Effector memory CD4-positive, alpha-beta T cell (primary cell): ENCODE data around the gene SPSB3.

ENCODE experiments used
- DNase-seq, 3 donors: peaks; one replicate each; pipeline ENCODE4 v3.0.0-alpha.2; 2020
- H3K27ac ChIP-seq: 2 replicates; pipeline ENCODE4 v1.7.0; 2013; ENCODE audit warnings: mild to moderate bottlenecking, low read length, moderate library complexity; ENCODE audit not compliant: insufficient read depth, poor library complexity, severe bottlenecking
- H3K27me3 ChIP-seq: replicated peaks from 2 replicates; pipeline ENCODE4 v1.7.0; 2013; ENCODE audit warnings: mild to moderate bottlenecking, low read length; ENCODE audit not compliant: insufficient read depth, control insufficient read depth, poor library complexity, severe bottlenecking
- H3K36me3 ChIP-seq: 2 replicates; pipeline ENCODE4 v1.7.0; 2013; ENCODE audit warnings: mild to moderate bottlenecking, low read length, moderate library complexity; ENCODE audit not compliant: control insufficient read depth, insufficient read depth
- H3K4me1 ChIP-seq: 2 replicates; pipeline ENCODE4 v1.7.0; 2013; ENCODE audit warnings: low read length, mild to moderate bottlenecking; ENCODE audit not compliant: control insufficient read depth, insufficient read depth, poor library complexity, severe bottlenecking
- H3K4me3 ChIP-seq: 2 replicates; pipeline ENCODE4 v1.7.0; 2013; ENCODE audit warnings: low read length, low read depth, mild to moderate bottlenecking; ENCODE audit not compliant: insufficient read depth, poor library complexity, severe bottlenecking
- H3K9me3 ChIP-seq: 2 replicates; pipeline ENCODE4 v1.7.0; 2013; ENCODE audit warnings: mild to moderate bottlenecking, low read length, moderate library complexity; ENCODE audit not compliant: control insufficient read depth

Gene SPSB3

DNA sequence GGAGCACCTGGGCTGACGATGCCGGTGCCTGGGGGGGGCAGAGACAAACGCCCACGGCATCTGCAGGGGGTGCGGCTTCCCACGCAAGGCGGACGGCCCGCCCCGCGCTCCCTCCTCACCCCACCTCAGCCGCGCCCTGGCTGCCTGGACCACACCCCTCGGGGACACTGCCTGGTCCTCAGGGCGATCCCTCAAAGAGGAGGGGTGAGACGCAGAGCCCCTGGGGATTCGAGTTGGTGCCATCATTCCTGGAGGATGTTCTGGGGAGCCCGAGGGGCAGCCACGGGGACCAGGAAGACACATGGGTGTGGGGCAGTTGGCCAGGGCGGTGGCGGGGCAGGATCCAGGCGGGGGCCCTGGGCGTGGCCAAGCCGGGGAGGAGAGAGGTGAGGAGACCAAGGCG is 7.3 kb upstream of the SPSB3 start:
- Histone ChIP-seq H3K27me3 (no peaks in the 10 kb centered on the region), H3K36me3 (peaks cover 39% of the 10 kb centered on the region), H3K4me1 (no peaks in the 10 kb centered on the region), H3K9me3 (no peaks in the 10 kb centered on the region), H3K4me3 (no peak overlapping the region), H3K27ac (no peak overlapping the region)
- no peak for DNase-seq

DNA sequence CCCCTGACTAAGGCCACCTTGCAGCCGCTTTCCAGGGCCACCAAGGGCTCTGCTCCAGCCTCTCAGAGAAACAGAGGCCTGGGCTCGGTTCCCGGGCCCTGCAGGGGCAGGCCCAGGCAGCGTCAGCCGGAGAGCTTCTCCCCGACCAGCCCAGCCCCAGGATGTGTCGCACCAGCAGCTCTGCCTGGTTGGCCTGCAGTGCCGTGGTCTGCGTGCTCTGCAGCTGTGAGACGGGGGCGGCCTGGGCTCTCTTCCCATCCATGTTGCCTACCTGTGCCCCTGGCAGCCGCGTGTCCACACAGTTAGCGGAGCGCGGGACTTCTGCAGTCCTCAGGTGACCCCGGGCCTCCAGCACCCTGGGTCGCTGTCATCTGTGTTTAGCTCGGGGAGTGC is 6.3 kb upstream of the SPSB3 start:
- no peak for DNase-seq
- Histone ChIP-seq H3K4me1 (no peaks in the 10 kb centered on the region), H3K36me3 (peaks cover 39% of the 10 kb centered on the region)

DNA sequence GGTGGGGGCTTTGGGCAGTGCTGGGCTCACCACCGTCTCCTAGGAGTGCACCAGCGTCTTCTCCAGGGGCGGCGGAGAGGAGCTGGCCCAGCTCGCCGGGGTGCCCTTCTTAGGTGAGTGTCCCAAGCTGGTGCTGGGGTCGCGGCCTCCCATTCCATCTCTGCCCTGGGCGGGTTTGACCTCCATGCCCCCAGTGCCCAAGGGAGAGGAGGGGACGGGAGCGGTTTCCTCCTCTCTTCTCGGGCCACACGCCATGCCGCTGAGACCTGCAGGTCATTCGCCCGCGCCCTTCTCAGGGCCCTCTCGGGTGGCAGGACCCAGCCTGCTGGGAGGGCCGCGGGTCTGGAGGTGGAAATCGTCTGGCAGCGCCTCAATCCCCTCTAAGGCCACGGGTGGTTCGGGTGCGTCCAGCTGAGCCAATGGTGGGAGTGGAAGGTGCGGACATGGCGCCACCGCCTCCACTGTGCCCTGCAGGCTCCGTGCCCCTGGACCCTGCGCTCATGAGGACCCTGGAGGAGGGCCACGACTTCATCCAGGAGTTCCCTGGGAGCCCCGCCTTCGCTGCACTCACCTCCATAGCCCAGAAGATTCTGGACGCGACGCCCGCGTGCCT is 5.8 kb upstream of the SPSB3 start:
- peaks cover 39% of the 10 kb centered on the region for H3K36me3 ChIP-seq
- H3K27ac ChIP-seq = no peak overlapping the region
- DNase-seq = no peak
- H3K4me3 ChIP-seq = no peak overlapping the region
- H3K9me3 ChIP-seq = no peaks in the 10 kb centered on the region
- H3K27me3 ChIP-seq = no peaks in the 10 kb centered on the region
- no peaks in the 10 kb centered on the region for H3K4me1 ChIP-seq

More for the DNA sequence above, 6.3 kb upstream of the SPSB3 start:
- no peak overlapping the region for H3K4me3 ChIP-seq
- H3K27me3 ChIP-seq = no peaks in the 10 kb centered on the region
- no peaks in the 10 kb centered on the region for H3K9me3 ChIP-seq
- H3K27ac ChIP-seq = no peak overlapping the region

DNA sequence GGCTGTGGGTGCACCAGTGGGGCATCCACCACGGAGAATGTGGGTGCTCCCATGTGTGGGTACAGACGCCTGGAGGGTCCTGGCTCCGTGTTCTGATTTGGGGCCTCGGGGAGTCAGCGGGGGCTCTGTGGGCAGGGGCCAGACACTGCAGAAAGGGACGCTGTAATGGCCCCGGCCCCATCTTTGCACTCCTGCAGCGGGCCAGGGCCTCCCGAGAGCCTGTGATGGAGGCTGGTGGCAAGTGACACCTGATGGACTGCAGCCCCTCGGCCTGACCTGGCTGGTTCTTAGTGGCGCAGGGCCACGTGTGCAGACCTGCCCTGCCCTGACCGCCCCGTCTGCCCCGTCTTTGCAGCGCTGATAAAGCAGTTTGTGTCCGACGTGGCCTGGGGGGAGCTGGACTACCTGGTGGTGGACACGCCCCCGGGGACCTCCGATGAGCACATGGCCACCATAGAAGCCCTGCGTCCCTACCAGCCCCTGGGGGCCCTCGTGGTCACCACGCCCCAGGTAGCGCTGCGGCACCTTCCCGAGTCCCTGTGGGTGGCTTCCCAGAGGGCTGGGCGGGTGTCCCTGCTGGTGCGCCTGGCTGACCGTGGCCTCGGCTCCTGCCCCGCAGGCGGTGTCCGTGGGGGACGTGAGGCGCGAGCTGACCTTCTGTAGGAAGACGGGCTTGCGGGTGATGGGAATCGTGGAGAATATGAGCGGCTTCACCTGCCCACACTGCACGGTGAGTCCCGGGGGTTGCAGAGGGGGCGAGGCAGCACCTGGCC is 5.1 kb upstream of the SPSB3 start:
- no peak for DNase-seq
- Histone ChIP-seq H3K27ac (no peak overlapping the region), H3K4me1 (no peaks in the 10 kb centered on the region), H3K27me3 (no peaks in the 10 kb centered on the region), H3K4me3 (no peak overlapping the region), H3K9me3 (no peaks in the 10 kb centered on the region), H3K36me3 (peaks cover 39% of the 10 kb centered on the region)

DNA sequence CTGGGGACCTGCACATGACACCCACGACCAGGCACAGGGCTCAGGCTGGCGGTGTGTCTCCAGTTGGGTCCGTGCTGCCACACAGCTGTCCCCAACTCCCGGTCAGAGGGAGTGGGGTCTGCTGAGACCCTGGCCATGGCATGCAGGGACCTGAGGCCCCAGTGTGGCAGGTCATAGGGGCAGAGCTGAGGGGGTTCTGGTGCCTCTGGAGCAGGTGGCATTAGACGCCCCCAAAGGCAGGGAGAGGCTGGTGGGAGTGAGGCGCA is 4.6 kb upstream of the SPSB3 start:
- H3K9me3 ChIP-seq = no peaks in the 10 kb centered on the region
- peaks cover under 1% of the 10 kb centered on the region for H3K4me1 ChIP-seq
- no peak for DNase-seq
- peaks cover 37% of the 10 kb centered on the region for H3K36me3 ChIP-seq
- H3K4me3 ChIP-seq = no peak overlapping the region
- no peaks in the 10 kb centered on the region for H3K27me3 ChIP-seq
- no peak overlapping the region for H3K27ac ChIP-seq

DNA sequence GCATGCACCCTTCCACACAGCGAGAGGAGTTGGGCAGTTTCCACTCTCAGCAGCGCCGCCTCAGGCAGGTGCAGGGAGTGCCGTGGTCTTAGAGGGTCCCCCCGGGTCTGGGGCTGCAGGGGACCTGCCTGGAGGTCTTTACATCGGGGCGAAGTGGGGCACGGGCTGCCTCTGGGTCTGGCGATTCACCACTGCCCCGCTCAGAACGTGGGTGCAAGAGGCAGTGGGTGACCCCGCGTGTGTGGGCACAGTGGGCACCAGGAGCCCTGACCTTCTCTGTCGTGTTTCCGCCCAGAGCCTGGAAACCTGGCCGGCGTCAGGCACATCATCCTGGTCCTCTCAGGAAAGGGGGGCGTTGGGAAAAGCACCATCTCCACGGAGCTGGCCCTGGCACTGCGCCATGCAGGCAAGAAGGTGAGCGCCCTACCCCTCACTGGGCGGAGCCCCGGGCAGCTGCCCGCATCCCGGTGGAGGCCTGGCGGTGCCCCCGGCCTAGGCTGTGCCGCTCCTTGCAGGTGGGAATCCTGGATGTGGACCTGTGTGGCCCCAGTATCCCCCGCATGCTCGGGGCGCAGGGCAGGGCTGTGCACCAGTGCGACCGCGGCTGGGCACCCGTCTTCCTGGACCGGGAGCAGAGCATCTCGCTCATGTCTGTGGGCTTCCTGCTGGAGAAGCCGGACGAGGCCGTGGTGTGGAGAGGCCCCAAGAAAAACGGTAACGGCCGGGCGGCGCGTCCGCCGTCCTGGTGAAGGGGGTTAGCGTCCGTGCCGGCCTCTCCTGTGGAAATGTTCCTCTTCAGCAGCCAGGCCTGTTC is 4.1 kb upstream of the SPSB3 start:
- no peaks in the 10 kb centered on the region for H3K9me3 ChIP-seq
- no peak overlapping the region for H3K27ac ChIP-seq
- peaks cover 6% of the 10 kb centered on the region for H3K4me1 ChIP-seq
- H3K36me3 ChIP-seq = peaks cover 34% of the 10 kb centered on the region
- no peak overlapping the region for H3K4me3 ChIP-seq
- no peak for DNase-seq
- H3K27me3 ChIP-seq = no peaks in the 10 kb centered on the region

DNA sequence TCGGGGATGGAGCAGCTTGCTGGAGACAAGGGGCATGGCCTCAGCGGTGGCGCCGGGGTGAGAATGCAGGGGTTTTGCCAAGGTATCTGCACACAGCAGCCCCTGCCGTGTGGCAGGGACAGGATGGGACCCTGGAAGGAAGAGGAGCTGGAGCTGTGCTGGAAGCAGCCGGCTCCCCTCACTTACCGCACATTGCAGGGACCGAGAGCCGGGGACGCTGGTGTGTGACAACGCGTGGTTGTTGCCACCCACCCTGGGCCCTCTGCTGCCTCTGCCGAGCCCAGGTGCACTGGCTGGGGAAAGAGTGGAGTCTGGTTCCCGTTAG is 3.4 kb upstream of the SPSB3 start:
- H3K4me1 ChIP-seq = peaks cover 9% of the 10 kb centered on the region

DNA sequence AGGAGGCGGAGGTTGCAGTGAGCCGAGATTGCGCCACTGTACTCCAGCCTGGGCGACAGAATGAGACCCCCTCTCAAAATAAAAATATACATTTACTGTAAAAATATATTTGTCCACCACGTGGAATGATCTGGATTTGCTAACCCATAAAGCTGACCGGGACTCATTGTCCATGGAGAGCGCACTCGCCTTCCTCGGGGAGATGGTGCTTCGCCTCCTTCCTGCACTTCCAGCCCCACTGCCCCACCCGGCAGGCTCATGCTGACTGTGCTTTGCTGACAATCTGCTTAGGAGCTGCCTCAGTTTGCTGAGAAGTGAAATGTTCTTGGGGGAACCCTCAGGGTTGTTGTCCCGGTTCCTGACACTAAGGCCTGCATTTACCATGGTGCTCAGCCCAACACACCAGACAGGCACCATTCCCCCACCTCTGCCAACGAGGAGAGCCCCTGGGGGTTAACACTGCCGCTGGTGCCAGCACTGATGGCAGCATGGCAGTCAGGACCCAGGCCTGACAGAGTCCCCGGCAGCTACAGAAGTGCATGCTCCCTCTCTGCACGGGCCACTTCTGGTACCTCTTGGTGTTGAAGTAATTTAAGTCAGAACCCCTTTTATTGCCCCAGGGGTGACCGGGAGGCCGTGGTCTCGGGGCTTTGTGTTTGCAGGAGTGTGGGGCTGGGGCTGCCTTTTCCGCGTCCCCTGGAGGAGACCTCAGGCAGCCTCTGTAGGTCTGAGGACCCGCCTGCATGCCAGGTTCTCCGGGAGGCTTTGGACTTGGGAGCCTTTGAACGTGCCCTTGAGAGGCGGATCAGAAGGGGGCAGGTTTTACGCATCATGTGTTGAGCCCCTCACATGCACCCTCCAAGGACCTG is 2.8 kb upstream of the SPSB3 start:
- Histone ChIP-seq H3K4me3 (no peak overlapping the region), H3K4me1 (peaks cover 9% of the 10 kb centered on the region), H3K27me3 (no peaks in the 10 kb centered on the region), H3K27ac (no peak overlapping the region), H3K9me3 (no peaks in the 10 kb centered on the region), H3K36me3 (peaks cover 32% of the 10 kb centered on the region)
- DNase-seq = no peak

More for the DNA sequence above, 3.4 kb upstream of the SPSB3 start:
- no peak for DNase-seq
- Histone ChIP-seq H3K4me3 (no peak overlapping the region), H3K36me3 (peaks cover 32% of the 10 kb centered on the region), H3K9me3 (no peaks in the 10 kb centered on the region), H3K27me3 (no peaks in the 10 kb centered on the region), H3K27ac (no peak overlapping the region)

DNA sequence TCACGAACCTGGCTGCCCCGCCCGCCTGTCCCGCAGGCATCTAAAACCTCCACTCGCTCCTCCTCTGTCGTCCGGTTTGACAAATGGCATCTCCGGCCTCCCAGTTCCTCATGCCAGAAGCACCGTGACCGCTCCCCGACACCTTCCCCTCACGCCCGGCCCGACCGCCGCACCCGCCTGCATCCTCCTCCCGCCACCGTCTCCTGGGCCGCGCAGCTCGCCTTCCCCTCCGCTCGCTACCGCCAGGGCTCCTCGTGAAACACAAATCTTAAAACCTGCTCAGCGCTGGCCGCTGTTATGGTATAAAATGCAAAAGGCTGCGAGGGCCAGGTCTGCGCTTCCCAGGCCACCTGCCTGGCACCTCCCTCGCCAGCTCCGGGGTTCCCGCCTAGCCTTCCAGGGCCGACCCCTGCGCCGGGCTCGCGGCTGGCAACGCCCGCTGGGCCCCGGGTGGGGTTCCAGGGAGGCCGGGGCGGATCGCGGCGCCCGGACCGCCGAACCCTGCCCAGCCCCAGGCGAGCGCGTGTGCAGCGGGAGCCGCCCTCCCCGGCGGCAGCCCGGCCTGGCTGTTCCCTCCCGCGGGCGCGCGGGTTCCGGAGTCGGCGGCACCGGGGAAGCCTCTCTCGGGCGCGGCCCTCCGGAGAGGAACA is 488 bp downstream of the SPSB3 start:
- DNase-seq = peak in 2 of 3 donors; percentile 18 to 20
- Histone ChIP-seq H3K27ac (peak overlapping the region; percentile 82), H3K4me1 (peaks cover 9% of the 10 kb centered on the region), H3K36me3 (peaks cover 20% of the 10 kb centered on the region), H3K27me3 (no peaks in the 10 kb centered on the region), H3K9me3 (no peaks in the 10 kb centered on the region), H3K4me3 (peak overlapping the region; percentile 81)
